ENCODE measurements around the gene LILRA6. TPM values are rescaled to one million over a fixed set of nuclear protein-coding genes. Genes with fewer than 3 reads are reported as not detected.

The LILRA6 gene
- total RNA-seq, 1 experiment from 2014 or later, result not detected

DNA sequence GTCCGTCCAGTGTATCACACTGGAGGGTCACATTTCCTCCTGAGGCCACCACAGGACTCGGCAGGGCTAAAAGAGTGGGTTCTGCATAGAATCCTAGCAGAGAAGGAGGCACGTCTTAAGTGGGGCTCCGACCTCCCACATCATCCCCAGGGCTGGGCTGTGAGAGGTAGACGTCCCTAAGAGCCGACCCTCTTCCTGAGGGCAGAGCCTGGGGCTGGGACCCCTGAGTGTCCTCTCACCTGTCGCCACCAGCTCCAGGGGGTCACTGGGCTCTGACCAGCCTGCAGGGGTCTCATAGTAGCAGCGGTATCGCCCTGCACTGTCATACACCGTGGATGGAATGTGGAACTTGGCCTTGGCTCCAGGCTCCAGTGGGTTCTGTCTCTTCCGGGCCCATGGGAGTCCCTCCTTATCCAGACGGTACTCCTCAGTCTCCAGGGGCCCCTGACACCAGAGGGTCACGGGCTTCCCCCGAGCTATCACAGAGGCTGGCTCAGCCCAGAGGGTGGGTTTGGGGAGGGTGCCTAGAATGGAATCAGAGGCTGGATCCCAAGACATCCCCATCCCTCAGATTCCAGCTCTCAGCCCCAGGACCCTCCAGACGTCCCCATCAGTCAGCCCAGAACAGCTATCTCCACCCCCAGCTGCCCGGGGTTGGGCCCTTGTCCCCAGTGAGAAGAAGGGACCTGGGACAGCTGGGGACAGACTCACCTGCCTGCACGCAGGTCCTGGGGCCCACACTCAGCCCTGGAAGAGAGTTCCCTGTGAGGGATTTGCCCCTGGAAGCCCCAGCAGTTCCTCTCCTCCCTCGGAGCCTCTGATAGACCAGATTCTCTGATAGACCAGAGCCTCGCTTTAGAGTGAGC, 13.9 kb upstream of the LILRA6 start:
- H3K4me1 Mint-ChIP-seq (ENCODE audit: low read depth, unreplicated experiment), result no peaks in the 10 kb centered on the region
- H3K36me3 Mint-ChIP-seq (ENCODE audit: insufficient read depth, unreplicated experiment), result no peaks in the 10 kb centered on the region
- intact Hi-C loops (cut with micrococcal nuclease; ENCODE audit: unreplicated experiment), result no loop called here
- CTCF ChIA-PET, result interaction anchor here (0.5 to 0.6 kb wide), 2 partner anchors 19 to 226 kb away, joined by 3 read pairs; no protein-coding TSS in a partner anchor
- Histone ChIP-seq H3K27me3 (replicated peaks; ENCODE audit: control insufficient read depth, insufficient read depth, low read length) (no peaks in the 10 kb centered on the region), H3K4me3 (ENCODE audit: low read depth, low read length) (no peak overlapping the region), H3K36me3 (ENCODE audit: control insufficient read depth, insufficient read depth, low read length) (no peaks in the 10 kb centered on the region), H3K4me1 (no peaks in the 10 kb centered on the region), H3K9me3 (no peaks in the 10 kb centered on the region)
- no peaks in the 10 kb centered on the region for H3K9me3 Mint-ChIP-seq (ENCODE audit: unreplicated experiment)
- peaks cover 13% of the 10 kb centered on the region for H3K27me3 Mint-ChIP-seq (ENCODE audit: insufficient read depth, unreplicated experiment)
- no peak for DNase-seq
- POLR2A ChIA-PET, result no interaction called here
- BruUV-seq (replicated peaks), result no TSS peak
- no peak overlapping the region for H3K27ac Mint-ChIP-seq (ENCODE audit: unreplicated experiment)
- H3K4me3 Mint-ChIP-seq (ENCODE audit: unreplicated experiment), result no peak overlapping the region
- TF ChIP-seq, protein P1, sequence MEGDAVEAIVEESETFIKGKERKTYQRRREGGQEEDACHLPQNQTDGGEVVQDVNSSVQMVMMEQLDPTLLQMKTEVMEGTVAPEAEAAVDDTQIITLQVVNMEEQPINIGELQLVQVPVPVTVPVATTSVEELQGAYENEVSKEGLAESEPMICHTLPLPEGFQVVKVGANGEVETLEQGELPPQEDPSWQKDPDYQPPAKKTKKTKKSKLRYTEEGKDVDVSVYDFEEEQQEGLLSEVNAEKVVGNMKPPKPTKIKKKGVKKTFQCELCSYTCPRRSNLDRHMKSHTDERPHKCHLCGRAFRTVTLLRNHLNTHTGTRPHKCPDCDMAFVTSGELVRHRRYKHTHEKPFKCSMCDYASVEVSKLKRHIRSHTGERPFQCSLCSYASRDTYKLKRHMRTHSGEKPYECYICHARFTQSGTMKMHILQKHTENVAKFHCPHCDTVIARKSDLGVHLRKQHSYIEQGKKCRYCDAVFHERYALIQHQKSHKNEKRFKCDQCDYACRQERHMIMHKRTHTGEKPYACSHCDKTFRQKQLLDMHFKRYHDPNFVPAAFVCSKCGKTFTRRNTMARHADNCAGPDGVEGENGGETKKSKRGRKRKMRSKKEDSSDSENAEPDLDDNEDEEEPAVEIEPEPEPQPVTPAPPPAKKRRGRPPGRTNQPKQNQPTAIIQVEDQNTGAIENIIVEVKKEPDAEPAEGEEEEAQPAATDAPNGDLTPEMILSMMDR (IDR thresholded peaks at IDR 0.05; ENCODE audit: insufficient read depth in 1 of 2, low read depth in 1 of 2, low read length in 1 of 2, severe bottlenecking in 1 of 2, unreplicated experiment in 1 of 2), result no peak

DNA sequence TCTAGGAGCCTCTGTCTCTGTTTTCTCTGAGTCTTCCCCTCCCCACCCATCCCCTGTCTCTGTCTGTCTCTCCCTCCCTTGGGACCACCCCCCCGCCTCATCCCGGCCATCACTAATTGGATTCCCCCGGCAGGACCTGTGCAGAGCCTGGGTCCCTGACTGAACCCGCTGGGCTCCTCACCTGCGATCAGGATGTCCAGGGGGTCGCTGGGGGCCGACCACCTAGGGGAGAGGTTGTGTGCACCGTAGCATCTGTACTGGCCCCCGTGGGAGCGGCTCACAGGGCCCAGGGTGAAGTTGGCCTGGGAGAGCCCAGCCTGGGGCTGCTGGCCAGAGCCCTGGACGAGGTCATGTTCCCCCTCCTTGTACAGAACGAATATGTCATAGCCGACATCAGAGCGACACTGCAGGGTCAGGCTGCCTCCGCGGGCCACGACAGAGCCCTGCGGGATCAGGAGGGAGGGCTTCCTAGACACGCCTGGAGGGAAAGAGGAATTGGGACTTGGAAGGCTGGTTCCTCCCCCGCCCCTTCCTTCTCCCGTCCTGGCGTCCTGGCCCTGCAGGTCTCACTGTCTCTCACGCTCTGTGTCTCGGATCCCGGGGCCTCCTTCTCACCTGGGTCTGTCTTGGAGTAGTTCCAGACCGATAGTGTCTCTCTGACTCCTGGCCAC, 12.7 kb upstream of the LILRA6 start:
- Histone ChIP-seq H3K9me3 (no peaks in the 10 kb centered on the region), H3K4me1 (no peaks in the 10 kb centered on the region), H3K27me3 (replicated peaks; ENCODE audit: control insufficient read depth, insufficient read depth, low read length) (no peaks in the 10 kb centered on the region), H3K4me3 (ENCODE audit: low read depth, low read length) (no peak overlapping the region), H3K36me3 (ENCODE audit: control insufficient read depth, insufficient read depth, low read length) (no peaks in the 10 kb centered on the region)
- Mint-ChIP-seq H3K9me3 (ENCODE audit: unreplicated experiment) (no peaks in the 10 kb centered on the region), H3K27me3 (ENCODE audit: insufficient read depth, unreplicated experiment) (peaks cover 18% of the 10 kb centered on the region), H3K36me3 (ENCODE audit: insufficient read depth, unreplicated experiment) (no peaks in the 10 kb centered on the region), H3K27ac (ENCODE audit: unreplicated experiment) (no peak overlapping the region), H3K4me3 (ENCODE audit: unreplicated experiment) (no peak overlapping the region), H3K4me1 (ENCODE audit: low read depth, unreplicated experiment) (no peaks in the 10 kb centered on the region)
- TF ChIP-seq, protein P1 (IDR thresholded peaks at IDR 0.05; ENCODE audit: insufficient read depth in 1 of 2, low read depth in 1 of 2, low read length in 1 of 2, severe bottlenecking in 1 of 2, unreplicated experiment in 1 of 2), result no peak
- intact Hi-C loops (cut with micrococcal nuclease; ENCODE audit: unreplicated experiment), result no loop called here
- CTCF ChIA-PET, result no interaction called here
- no peak for DNase-seq
- BruUV-seq (replicated peaks), result no TSS peak
- POLR2A ChIA-PET, result no interaction called here

DNA sequence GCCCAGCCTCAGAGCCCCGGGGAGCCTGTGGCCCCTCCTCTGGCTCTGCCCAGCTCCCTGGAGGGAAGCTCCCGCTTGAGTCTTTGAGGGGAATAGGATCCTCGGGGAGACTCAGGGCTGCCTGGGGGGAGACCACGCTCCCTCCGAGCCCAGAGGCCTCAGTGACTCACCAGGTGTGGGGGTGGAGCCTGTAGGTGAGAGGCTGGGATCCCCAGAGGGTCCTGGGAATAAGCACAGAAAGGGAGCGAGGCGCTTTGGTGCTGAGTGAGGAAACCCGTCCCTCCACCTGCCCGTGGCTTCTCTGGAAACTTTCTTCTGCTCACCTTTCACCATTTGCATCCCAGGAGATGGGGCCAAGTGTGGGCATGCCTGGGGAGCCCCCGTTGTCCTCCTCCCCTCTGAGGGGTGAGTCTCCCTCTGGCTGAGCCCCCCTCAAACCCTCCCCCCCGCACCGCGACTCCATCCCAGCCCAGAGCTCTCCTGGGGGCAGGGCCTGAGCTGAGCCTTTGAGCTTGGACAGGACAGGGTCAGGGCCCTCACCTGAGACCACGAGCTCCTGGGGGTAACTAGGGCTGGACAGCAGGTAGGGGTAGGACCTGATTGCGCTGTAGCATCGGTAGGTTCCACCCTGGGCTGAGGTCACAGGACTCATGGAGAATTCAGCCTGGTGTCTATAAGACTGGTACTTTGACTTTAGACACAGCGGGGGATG, 11.8 kb upstream of the LILRA6 start:
- H3K4me3 ChIP-seq (ENCODE audit: low read depth, low read length), result no peak overlapping the region
- H3K36me3 ChIP-seq (ENCODE audit: control insufficient read depth, insufficient read depth, low read length), result no peaks in the 10 kb centered on the region
- no peak for DNase-seq
- ChIA-PET POLR2A (no interaction called here), CTCF (no interaction called here)
- no peaks in the 10 kb centered on the region for H3K4me1 Mint-ChIP-seq (ENCODE audit: low read depth, unreplicated experiment)
- no peaks in the 10 kb centered on the region for H3K36me3 Mint-ChIP-seq (ENCODE audit: insufficient read depth, unreplicated experiment)
- no TSS peak for BruUV-seq (replicated peaks)
- no peaks in the 10 kb centered on the region for H3K4me1 ChIP-seq
- intact Hi-C loops (cut with micrococcal nuclease; ENCODE audit: unreplicated experiment), result no loop called here
- H3K9me3 ChIP-seq, result no peaks in the 10 kb centered on the region
- TF ChIP-seq, protein P1 (IDR thresholded peaks at IDR 0.05; ENCODE audit: insufficient read depth in 1 of 2, low read depth in 1 of 2, low read length in 1 of 2, severe bottlenecking in 1 of 2, unreplicated experiment in 1 of 2), result no peak
- no peak overlapping the region for H3K27ac Mint-ChIP-seq (ENCODE audit: unreplicated experiment)
- no peak overlapping the region for H3K4me3 Mint-ChIP-seq (ENCODE audit: unreplicated experiment)
- peaks cover 23% of the 10 kb centered on the region for H3K27me3 Mint-ChIP-seq (ENCODE audit: insufficient read depth, unreplicated experiment)
- no peaks in the 10 kb centered on the region for H3K27me3 ChIP-seq (replicated peaks; ENCODE audit: control insufficient read depth, insufficient read depth, low read length)
- H3K9me3 Mint-ChIP-seq (ENCODE audit: unreplicated experiment), result no peaks in the 10 kb centered on the region

Measured in Caco-2 (cell line).